ENCODE measurements around the gene ABLIM2. TPM values are rescaled to one million over a fixed set of nuclear protein-coding genes. Genes with fewer than 3 reads are reported as not detected.
"Not testable (repeated sequence)": the region's sequence is repeated elsewhere in the genome, so short reads cannot be mapped to it uniquely, and the experiment has no call there.

The ABLIM2 gene
- total RNA-seq, 4 donors from 2014 or later: 4.2 to 28.5 (median 8.7) TPM

DNA sequence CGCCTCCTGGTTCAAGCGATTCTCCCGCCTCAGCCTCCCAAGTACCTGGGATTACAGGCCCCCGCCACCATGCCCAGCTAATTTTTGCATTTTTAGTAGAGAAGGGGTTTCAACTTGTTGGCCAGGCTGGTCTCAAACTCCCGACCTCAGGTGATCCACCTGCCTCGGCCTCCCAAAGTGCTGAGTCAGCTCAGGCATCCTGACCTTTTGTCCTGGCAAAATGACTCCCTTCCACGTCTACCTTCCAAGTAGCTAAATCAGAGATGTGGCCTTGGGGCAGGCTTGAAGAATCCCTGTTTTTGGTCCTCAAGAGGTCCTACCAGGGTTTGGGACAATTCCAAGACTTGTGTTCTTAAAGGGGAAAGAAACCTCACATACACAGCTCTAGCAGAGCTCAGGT lies 231.8 kb downstream of the ABLIM2 start:
- Histone ChIP-seq H3K27ac (replicated peaks in 1 of 4) (no peak overlapping the region), H3K9me3 (no peaks in the 10 kb centered on the region), H3K36me3 (no peaks in the 10 kb centered on the region), H3K4me1 (peaks cover 10 to 84% (median 62%) of the 10 kb centered on the region in 4 donors), H3K27me3 (no peaks in the 10 kb centered on the region), H3K4me3 (no peak overlapping the region)
- TF ChIP-seq CTCF (IDR thresholded peaks at IDR 0.05): no peak
- no peak for TF ChIP-seq EP300 (IDR thresholded peaks at IDR 0.05)
- TF ChIP-seq POLR2A (IDR thresholded peaks at IDR 0.05; ENCODE audit: low read depth): no peak
- TF ChIP-seq POLR2AphosphoS5 (IDR thresholded peaks at IDR 0.05): no peak
- intact Hi-C loops (cut with DNase I): no loop called here
- no peak for DNase-seq (ENCODE audit: extremely low spot score)
- WGBS: 94% methylated on average over 7 of the region's 7 CpGs

- intact Hi-C loops (cut with DNase I): no loop called here
- DNase-seq (ENCODE audit: extremely low spot score): no peak
- Histone ChIP-seq H3K9me3 (no peaks in the 10 kb centered on the region), H3K27ac (replicated peaks in 1 of 4) (peak overlapping the region; percentile 46 to 68 (median 52)), H3K36me3 (no peaks in the 10 kb centered on the region), H3K4me3 (no peak overlapping the region), H3K27me3 (no peaks in the 10 kb centered on the region), H3K4me1 (peaks cover 4 to 77% (median 55%) of the 10 kb centered on the region in 4 donors)
- TF ChIP-seq CTCF (IDR thresholded peaks at IDR 0.05) (no peak), EP300 (IDR thresholded peaks at IDR 0.05) (no peak), POLR2AphosphoS5 (IDR thresholded peaks at IDR 0.05) (no peak), POLR2A (IDR thresholded peaks at IDR 0.05; ENCODE audit: low read depth) (no peak)
- 53% methylated on average over 4 of the region's 4 CpGs for WGBS
Observed at GRCh38 chr4:7924570-7924969, 234.0 kb downstream of the ABLIM2 start.

DNA sequence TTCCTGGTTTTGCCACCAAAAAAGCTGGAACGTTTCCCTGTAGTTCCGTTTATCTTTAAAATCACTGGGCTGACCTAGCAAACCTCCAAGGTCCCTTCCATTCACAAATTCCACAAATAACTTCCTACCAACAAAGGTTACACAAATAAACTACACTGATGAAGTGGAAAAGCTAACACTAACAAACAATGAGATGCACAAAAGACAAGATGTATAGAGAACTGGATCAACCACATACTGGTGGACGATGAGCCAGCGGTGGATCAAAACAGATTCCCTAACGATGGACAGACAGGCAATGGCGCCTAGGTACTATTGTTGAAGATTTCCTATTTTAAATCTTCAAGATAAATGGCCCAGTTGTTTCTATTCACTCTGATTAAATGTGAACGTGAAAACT lies 234.4 kb downstream of the ABLIM2 start:
- WGBS: 31% methylated on average over 7 of the region's 7 CpGs
- intact Hi-C loops (cut with DNase I): no loop called here
- peak overlapping the region; percentile 46 to 68 (median 52) for H3K27ac ChIP-seq (replicated peaks in 1 of 4)
- no peaks in the 10 kb centered on the region for H3K36me3 ChIP-seq
- H3K4me1 ChIP-seq: peaks cover 0 to 77% (median 53%) of the 10 kb centered on the region in 4 donors
- DNase-seq (ENCODE audit: extremely low spot score): no peak
- TF ChIP-seq EP300 (IDR thresholded peaks at IDR 0.05) (no peak), CTCF (IDR thresholded peaks at IDR 0.05) (no peak), POLR2A (IDR thresholded peaks at IDR 0.05; ENCODE audit: low read depth) (no peak), POLR2AphosphoS5 (IDR thresholded peaks at IDR 0.05) (no peak)
- H3K27me3 ChIP-seq: no peaks in the 10 kb centered on the region
- H3K9me3 ChIP-seq: no peaks in the 10 kb centered on the region
- no peak overlapping the region for H3K4me3 ChIP-seq

DNA sequence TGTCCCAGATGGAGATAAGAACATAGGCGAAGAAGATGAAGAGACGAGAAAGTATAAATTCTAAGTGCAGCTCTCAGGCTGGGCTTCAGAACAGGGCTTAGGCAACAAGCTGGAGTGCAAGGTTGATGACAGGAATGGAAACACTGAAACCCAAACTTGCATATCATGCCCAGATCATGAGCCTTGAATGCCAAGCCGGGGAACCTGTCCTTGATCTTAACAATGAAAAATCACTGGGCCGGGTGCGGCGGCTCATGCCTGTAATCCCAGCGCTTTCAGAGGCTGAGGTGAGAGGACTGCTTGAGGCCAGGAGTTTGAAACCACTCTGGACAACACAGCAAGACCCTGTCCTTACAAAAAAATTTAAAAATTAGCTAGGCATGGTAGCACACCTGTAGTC lies 236.1 kb downstream of the ABLIM2 start:
- no peaks in the 10 kb centered on the region for H3K27me3 ChIP-seq
- H3K27ac ChIP-seq (replicated peaks in 1 of 4): peak overlapping the region in 3 of 4 donors; percentile 20 to 68 (median 55)
- intact Hi-C loops (cut with DNase I): no loop called here
- H3K36me3 ChIP-seq: no peaks in the 10 kb centered on the region
- 72% methylated on average over 7 of the region's 7 CpGs for WGBS
- no peaks in the 10 kb centered on the region for H3K9me3 ChIP-seq
- peaks cover 0 to 76% (median 58%) of the 10 kb centered on the region in 4 donors for H3K4me1 ChIP-seq
- no peak overlapping the region for H3K4me3 ChIP-seq
- TF ChIP-seq CTCF (IDR thresholded peaks at IDR 0.05): no peak
- no peak for TF ChIP-seq POLR2A (IDR thresholded peaks at IDR 0.05; ENCODE audit: low read depth)
- TF ChIP-seq EP300 (IDR thresholded peaks at IDR 0.05): no peak
- TF ChIP-seq POLR2AphosphoS5 (IDR thresholded peaks at IDR 0.05): no peak
- peak; percentile 91 for DNase-seq (ENCODE audit: extremely low spot score)

- no peak for DNase-seq (ENCODE audit: extremely low spot score)
- TF ChIP-seq POLR2AphosphoS5 (IDR thresholded peaks at IDR 0.05): no peak
- TF ChIP-seq CTCF (IDR thresholded peaks at IDR 0.05): no peak
- no peak for TF ChIP-seq EP300 (IDR thresholded peaks at IDR 0.05)
- no peak for TF ChIP-seq POLR2A (IDR thresholded peaks at IDR 0.05; ENCODE audit: low read depth)
- intact Hi-C loops (cut with DNase I): no loop called here
- H3K9me3 ChIP-seq: no peaks in the 10 kb centered on the region
- no peaks in the 10 kb centered on the region for H3K36me3 ChIP-seq
- peaks cover 0 to 78% (median 59%) of the 10 kb centered on the region in 4 donors for H3K4me1 ChIP-seq
- WGBS: 58% methylated on average over 12 of the region's 12 CpGs
- no peak overlapping the region for H3K4me3 ChIP-seq
- H3K27me3 ChIP-seq: no peaks in the 10 kb centered on the region
- peak overlapping the region; percentile 31 to 66 (median 56) for H3K27ac ChIP-seq (replicated peaks in 1 of 4)
Observed at GRCh38 chr4:7918981-7919380, 239.6 kb downstream of the ABLIM2 start.

DNA sequence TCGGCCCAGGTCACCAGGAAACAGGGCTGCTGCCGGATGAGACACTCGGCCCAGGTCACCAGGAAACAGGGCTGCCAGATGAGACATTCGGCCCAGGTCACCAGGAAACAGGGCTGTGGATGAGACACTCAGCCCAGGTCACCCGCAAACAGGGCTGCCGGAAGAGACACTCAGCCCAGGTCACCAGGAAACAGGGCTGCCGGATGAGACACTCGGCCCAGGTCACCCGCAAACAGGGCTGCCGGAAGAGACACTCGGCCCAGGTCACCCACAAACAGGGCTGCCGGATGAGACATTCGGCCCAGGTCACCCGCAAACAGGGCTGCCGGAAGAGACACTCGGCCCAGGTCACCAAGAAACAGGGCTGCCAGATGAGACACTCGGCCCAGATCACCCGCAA lies 240.4 kb downstream of the ABLIM2 start:
- Histone ChIP-seq H3K27ac (replicated peaks in 1 of 4) (peak overlapping the region in 3 of 4 donors; percentile 53 to 66 (median 59)), H3K4me1 (peaks cover 0 to 70% (median 51%) of the 10 kb centered on the region in 4 donors)
- H3K27me3 ChIP-seq; H3K4me3 ChIP-seq; H3K36me3 ChIP-seq; intact Hi-C loops (cut with DNase I); DNase-seq (ENCODE audit: extremely low spot score); H3K9me3 ChIP-seq: not testable (repeated sequence)
- WGBS: 70% methylated on average over 4 of the region's 18 CpGs
